ENCODE results near the gene DUSP10.

Gene DUSP10

GRCh38 chr1:221741703-221742554 is at the start of gene DUSP10:
Gene DUSP10 (minus strand): TSS chr1:221742089. CDS start chr1:221739744, 2,345 bp downstream.
- peaks cover 18% of the 10 kb centered on the region for H3K36me3 Mint-ChIP-seq (ENCODE audit: low read depth)
- peak; percentile 97 for DNase-seq
- no peaks in the 10 kb centered on the region for H3K9me3 Mint-ChIP-seq
- H3K4me3 Mint-ChIP-seq = no peak within 1 kb of the TSS
- peaks cover 12% of the 10 kb centered on the region for H3K4me1 Mint-ChIP-seq
- TF ChIP-seq CTCF (IDR thresholded peaks at IDR 0.05) = no peak
- H3K27me3 Mint-ChIP-seq (ENCODE audit: low read depth, poor library complexity) = peaks cover 17% of the 10 kb centered on the region
- no peak within 1 kb of the TSS for H3K27ac Mint-ChIP-seq

DNA sequence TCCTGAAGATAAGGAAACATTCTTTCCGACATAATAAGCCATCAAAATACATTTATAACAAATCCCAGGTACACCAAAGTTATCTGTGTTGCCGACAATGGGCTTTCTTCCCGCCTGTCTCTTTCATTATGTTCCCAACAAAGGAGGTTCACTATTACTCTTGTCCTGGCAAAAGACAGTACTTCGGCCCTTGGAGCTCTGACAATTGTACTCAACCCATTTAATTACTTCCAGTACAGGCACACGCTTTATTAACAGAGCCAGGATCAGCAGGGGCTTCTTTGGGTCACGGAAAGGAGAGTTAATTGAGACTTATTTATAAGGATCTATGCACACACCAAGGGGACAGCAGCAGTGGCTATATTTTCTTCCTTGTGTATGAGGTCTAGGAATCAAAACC is 46.6 kb upstream of the DUSP10 start:
- H3K36me3 Mint-ChIP-seq (ENCODE audit: low read depth) = no peaks in the 10 kb centered on the region

GRCh38 chr1:221786647-221787046 is 44.8 kb upstream of the DUSP10 start:
- H3K27me3 Mint-ChIP-seq (ENCODE audit: low read depth, poor library complexity) = peaks cover 15% of the 10 kb centered on the region
- H3K4me1 Mint-ChIP-seq = no peaks in the 10 kb centered on the region
- H3K27ac Mint-ChIP-seq = no peak overlapping the region
- DNase-seq = no peak
- no peaks in the 10 kb centered on the region for H3K36me3 Mint-ChIP-seq (ENCODE audit: low read depth)
- no peak for TF ChIP-seq CTCF (IDR thresholded peaks at IDR 0.05)
- no peak overlapping the region for H3K4me3 Mint-ChIP-seq
- no peaks in the 10 kb centered on the region for H3K9me3 Mint-ChIP-seq

More for the DNA sequence above, 46.6 kb upstream of the DUSP10 start:
- Mint-ChIP-seq H3K9me3 (no peaks in the 10 kb centered on the region), H3K4me1 (no peaks in the 10 kb centered on the region), H3K4me3 (no peak overlapping the region), H3K27ac (no peak overlapping the region), H3K27me3 (ENCODE audit: low read depth, poor library complexity) (peaks cover 7% of the 10 kb centered on the region)
- no peak for TF ChIP-seq CTCF (IDR thresholded peaks at IDR 0.05)
- DNase-seq = no peak

GRCh38 chr1:221783936-221784335 is 42.0 kb upstream of the DUSP10 start:
- H3K4me1 Mint-ChIP-seq = no peaks in the 10 kb centered on the region
- H3K27ac Mint-ChIP-seq = no peak overlapping the region
- no peaks in the 10 kb centered on the region for H3K9me3 Mint-ChIP-seq
- peaks cover 17% of the 10 kb centered on the region for H3K27me3 Mint-ChIP-seq (ENCODE audit: low read depth, poor library complexity)
- H3K4me3 Mint-ChIP-seq = no peak overlapping the region
- H3K36me3 Mint-ChIP-seq (ENCODE audit: low read depth) = no peaks in the 10 kb centered on the region
- DNase-seq = no peak
- no peak for TF ChIP-seq CTCF (IDR thresholded peaks at IDR 0.05)

DNA sequence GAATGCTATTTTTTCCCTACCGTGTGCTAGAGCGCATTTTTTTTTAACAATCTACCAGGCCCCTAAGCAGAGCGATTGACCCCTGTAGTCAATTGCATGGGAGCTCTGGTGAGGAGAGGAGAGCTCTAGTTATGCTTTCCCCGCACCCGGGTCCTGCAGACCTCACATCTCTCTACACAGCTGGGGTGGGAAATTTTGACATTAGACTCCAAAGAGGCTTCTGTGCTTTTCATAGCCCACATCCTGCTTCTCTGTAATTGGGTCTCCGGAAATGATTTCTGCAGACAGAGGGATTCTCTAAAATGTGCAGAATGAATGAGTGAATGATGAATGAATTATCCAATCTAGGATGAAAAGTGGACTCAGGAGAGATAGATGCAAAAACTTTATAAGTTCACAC is 41.5 kb upstream of the DUSP10 start:
- H3K27me3 Mint-ChIP-seq (ENCODE audit: low read depth, poor library complexity) = peaks cover 14% of the 10 kb centered on the region

More for the DNA sequence above, 41.5 kb upstream of the DUSP10 start:
- Mint-ChIP-seq H3K27ac (no peak overlapping the region), H3K9me3 (no peaks in the 10 kb centered on the region), H3K4me3 (no peak overlapping the region), H3K4me1 (no peaks in the 10 kb centered on the region), H3K36me3 (ENCODE audit: low read depth) (no peaks in the 10 kb centered on the region)
- no peak for DNase-seq
- TF ChIP-seq CTCF (IDR thresholded peaks at IDR 0.05) = no peak
